ENCODE measurements around the gene BIRC6. TPM values are rescaled to one million over a fixed set of nuclear protein-coding genes. Genes with fewer than 3 reads are reported as not detected.
"Not testable (repeated sequence)": the region's sequence is repeated elsewhere in the genome, so short reads cannot be mapped to it uniquely, and the experiment has no call there.

Gene BIRC6
- total RNA-seq: 155 and 180 TPM in 2 replicates

DNA sequence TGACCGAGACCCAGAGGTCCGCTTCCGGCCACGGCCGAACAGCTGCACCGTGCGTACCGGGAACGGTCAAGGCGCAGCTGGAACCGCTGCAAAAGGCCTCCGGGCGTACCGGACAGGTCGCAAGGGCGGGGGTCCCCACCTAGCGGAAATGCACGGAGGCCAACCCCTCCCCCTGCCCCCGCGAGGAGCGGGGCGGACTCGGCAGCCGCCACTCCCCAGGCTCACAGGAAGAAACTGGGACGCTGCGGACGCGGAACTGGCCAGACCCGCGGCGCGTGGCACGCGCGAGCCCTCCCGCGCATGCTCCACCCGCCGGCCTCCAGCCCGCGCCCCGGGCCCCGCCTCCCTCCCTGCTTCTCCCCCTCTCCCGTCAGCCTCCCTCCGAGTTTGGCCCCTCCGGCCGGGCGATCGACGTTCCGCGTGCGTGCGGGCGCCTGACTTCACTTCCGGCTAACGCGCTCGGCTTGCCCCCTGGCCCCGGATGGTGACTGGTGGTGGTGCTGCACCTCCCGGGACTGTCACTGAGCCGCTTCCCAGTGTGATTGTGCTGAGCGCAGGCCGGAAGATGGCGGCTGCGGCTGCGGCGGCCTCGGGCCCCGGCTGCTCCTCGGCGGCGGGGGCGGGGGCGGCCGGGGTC is at the start of gene BIRC6:
Gene BIRC6, plus strand, starts transcription at position 343 of the 637 bp plus-strand sequence. Its CDS starts 139 bp downstream, at position 482.
- no peaks in the 10 kb centered on the region for H3K27me3 Mint-ChIP-seq
- POLR2A ChIA-PET: interaction anchor here (0.5 to 1.3 kb wide), 10 partner anchors 16 to 357 kb away, joined by 3 to 8 read pairs (median 3); partner anchors contain the start of genes NLRC4 and SLC30A6

DNA sequence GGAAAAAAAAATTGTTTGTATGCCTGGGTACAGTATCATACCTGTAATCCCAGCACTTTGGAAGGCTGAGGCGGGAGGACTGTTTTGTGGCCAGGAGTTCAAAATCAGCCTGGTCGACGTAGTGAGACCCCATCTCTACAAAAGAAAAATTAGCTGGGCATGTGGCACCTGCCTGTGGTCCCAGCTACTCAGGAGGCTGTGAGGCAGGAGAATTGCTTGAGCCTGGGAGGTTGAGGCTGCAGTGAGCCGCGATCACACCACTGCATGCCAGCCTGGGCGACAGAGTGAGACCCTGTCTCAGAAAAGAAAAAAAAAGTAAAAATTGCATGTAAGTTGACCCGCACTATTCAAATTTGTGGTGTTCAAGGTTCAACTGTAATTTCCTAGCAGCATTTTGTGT is 46.2 kb upstream of the BIRC6 start:
- Mint-ChIP-seq H3K27me3 (no peaks in the 10 kb centered on the region), H3K4me1 (no peaks in the 10 kb centered on the region), H3K4me3 (no peak overlapping the region), H3K27ac (no peak overlapping the region), H3K9me3 (no peaks in the 10 kb centered on the region), H3K36me3 (ENCODE audit: low read depth) (peaks cover 26% of the 10 kb centered on the region)
- POLR2A ChIA-PET: no interaction called here
- CTCF ChIA-PET: no interaction called here
- intact Hi-C loops (cut with micrococcal nuclease): no loop called here
- TF ChIP-seq, protein P1, sequence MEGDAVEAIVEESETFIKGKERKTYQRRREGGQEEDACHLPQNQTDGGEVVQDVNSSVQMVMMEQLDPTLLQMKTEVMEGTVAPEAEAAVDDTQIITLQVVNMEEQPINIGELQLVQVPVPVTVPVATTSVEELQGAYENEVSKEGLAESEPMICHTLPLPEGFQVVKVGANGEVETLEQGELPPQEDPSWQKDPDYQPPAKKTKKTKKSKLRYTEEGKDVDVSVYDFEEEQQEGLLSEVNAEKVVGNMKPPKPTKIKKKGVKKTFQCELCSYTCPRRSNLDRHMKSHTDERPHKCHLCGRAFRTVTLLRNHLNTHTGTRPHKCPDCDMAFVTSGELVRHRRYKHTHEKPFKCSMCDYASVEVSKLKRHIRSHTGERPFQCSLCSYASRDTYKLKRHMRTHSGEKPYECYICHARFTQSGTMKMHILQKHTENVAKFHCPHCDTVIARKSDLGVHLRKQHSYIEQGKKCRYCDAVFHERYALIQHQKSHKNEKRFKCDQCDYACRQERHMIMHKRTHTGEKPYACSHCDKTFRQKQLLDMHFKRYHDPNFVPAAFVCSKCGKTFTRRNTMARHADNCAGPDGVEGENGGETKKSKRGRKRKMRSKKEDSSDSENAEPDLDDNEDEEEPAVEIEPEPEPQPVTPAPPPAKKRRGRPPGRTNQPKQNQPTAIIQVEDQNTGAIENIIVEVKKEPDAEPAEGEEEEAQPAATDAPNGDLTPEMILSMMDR (IDR thresholded peaks at IDR 0.05): no peak
- ATAC-seq (ENCODE audit: low read depth) (no peak), DNase-seq (no peak)

More for the DNA sequence above, at the start of gene BIRC6:
- peak; percentile 96 for DNase-seq
- peaks cover 39% of the 10 kb centered on the region for H3K4me1 Mint-ChIP-seq
- intact Hi-C loops (cut with micrococcal nuclease): loop anchor here (1.0 to 10.0 kb wide), 7 partner anchors 79 to 1241 kb away; partner anchors contain the start of genes FAM98A, MEMO1, RASGRP3 and SLC30A6
- peak within 1 kb of the TSS; percentile 93 for H3K4me3 Mint-ChIP-seq
- peak; percentile 87 for ATAC-seq (ENCODE audit: low read depth)
- peaks cover 4% of the 10 kb centered on the region for H3K9me3 Mint-ChIP-seq
- CTCF ChIA-PET: no interaction called here
- peaks cover 30% of the 10 kb centered on the region for H3K36me3 Mint-ChIP-seq (ENCODE audit: low read depth)
- peak within 1 kb of the TSS; percentile 90 for H3K27ac Mint-ChIP-seq
- TF ChIP-seq, protein P1 (IDR thresholded peaks at IDR 0.05): no peak

- ChIA-PET CTCF (no interaction called here), POLR2A (no interaction called here)
- Mint-ChIP-seq H3K9me3 (no peaks in the 10 kb centered on the region), H3K36me3 (ENCODE audit: low read depth) (peaks cover 7% of the 10 kb centered on the region), H3K4me3 (no peak overlapping the region), H3K4me1 (no peaks in the 10 kb centered on the region), H3K27me3 (no peaks in the 10 kb centered on the region), H3K27ac (no peak overlapping the region)
- DNase-seq (no peak), ATAC-seq (ENCODE audit: low read depth) (no peak)
- intact Hi-C loops (cut with micrococcal nuclease): no loop called here
- TF ChIP-seq, protein P1 (IDR thresholded peaks at IDR 0.05): no peak
Measured at GRCh38 chr2:32314886-32315285, 41.9 kb upstream of the BIRC6 start.

- H3K27me3 Mint-ChIP-seq; CTCF ChIA-PET; H3K9me3 Mint-ChIP-seq; H3K36me3 Mint-ChIP-seq (ENCODE audit: low read depth); H3K27ac Mint-ChIP-seq; intact Hi-C loops (cut with micrococcal nuclease); H3K4me1 Mint-ChIP-seq; POLR2A ChIA-PET; ATAC-seq (ENCODE audit: low read depth); DNase-seq; H3K4me3 Mint-ChIP-seq: not testable (repeated sequence)
Measured at GRCh38 chr2:32328679-32329078, 28.1 kb upstream of the BIRC6 start.

- ATAC-seq (ENCODE audit: low read depth); POLR2A ChIA-PET: not testable (repeated sequence)
Measured at GRCh38 chr2:32329180-32329980, 27.4 kb upstream of the BIRC6 start.

GRCh38 chr2:32330136-32330535 is 26.7 kb upstream of the BIRC6 start:
- Mint-ChIP-seq H3K4me3 (no peak overlapping the region), H3K4me1 (no peaks in the 10 kb centered on the region), H3K27me3 (no peaks in the 10 kb centered on the region), H3K27ac (no peak overlapping the region), H3K36me3 (ENCODE audit: low read depth) (peaks cover 7% of the 10 kb centered on the region), H3K9me3 (no peaks in the 10 kb centered on the region)
- intact Hi-C loops (cut with micrococcal nuclease): no loop called here
- ChIA-PET CTCF (no interaction called here), POLR2A (no interaction called here)
- TF ChIP-seq, protein P1 (IDR thresholded peaks at IDR 0.05): no peak
- no peak for DNase-seq
- no peak for ATAC-seq (ENCODE audit: low read depth)

More at GRCh38 chr2:32329180-32329980, 27.4 kb upstream of the BIRC6 start:
- intact Hi-C loops (cut with micrococcal nuclease); H3K36me3 Mint-ChIP-seq (ENCODE audit: low read depth); DNase-seq; H3K4me1 Mint-ChIP-seq; H3K4me3 Mint-ChIP-seq; H3K27ac Mint-ChIP-seq; H3K9me3 Mint-ChIP-seq; H3K27me3 Mint-ChIP-seq; CTCF ChIA-PET: not testable (repeated sequence)
